Retinal pigment epithelial cell (primary cell): ENCODE results near the gene DELE1.

Experiments
- DNase-seq: peaks from one replicate; pipeline ENCODE4 v3.0.0-alpha.2; 2010; ENCODE audit warnings: low read depth
- H3K4me3 ChIP-seq: 2 replicates; pipeline ENCODE4 v1.5.1; 2011; ENCODE audit warnings: mild to moderate bottlenecking, low read length, control low read depth, moderate library complexity
- CTCF ChIP-seq: conservative IDR thresholded peaks from 2 replicates; pipeline ENCODE4 v1.5.1; 2011; ENCODE audit warnings: low read depth, low read length, control low read depth, inconsistent platforms

Gene DELE1

GRCh38 chr5:141942185-141942857 is 18.6 kb downstream of the DELE1 start:
- no peak for DNase-seq
- no peak for TF ChIP-seq CTCF
- no peak overlapping the region for H3K4me3 ChIP-seq

DNA sequence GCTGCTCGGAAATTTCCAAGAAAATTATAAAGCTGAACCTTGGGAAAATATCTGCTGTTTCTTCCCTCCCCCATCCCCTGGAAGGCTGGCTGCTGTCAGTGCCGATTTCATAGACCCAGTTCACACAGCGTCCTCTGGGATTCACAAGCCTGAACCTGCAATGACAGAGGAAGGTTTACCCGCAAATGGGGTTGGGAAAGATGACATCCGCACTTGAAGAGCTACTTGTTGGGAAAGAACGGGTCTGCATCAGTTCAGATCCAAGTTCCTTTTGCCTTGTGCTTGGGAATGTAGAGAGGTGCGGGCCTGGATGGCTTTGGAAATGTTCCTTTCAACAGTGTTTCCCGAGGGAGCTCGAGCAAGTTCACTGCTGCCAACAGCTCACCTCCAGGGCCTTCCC is 20.4 kb downstream of the DELE1 start:
- no peak overlapping the region for H3K4me3 ChIP-seq
- TF ChIP-seq CTCF, result no peak
- no peak for DNase-seq

DNA sequence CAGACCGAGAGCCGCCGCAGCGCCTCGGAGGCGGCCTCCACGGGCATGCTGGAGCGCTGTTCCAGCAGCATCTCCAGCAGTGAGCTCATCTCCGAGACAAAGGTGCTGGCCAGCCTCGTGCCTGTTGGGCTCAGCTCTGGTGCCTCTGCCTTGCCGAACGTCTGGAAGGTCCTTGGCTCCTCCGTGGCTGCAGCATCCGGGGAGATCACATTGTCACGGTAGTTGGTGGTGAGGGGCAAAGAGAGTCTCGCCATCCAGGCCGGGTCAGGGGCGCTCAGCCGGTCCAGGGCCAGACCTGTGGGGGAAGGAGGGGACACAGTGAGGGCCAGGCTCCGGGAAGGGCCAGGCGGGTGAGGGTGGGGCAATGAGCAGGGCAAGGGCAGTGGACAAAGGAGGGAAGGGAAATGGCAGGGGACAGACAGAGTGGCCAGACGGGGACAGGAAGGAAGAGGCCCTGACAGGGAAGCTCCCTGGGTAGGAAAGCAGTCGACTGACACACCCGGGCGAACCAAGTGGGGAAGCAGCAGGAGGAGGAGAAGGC is 21.9 kb downstream of the DELE1 start:
- DNase-seq, result no peak
- no peak for TF ChIP-seq CTCF
- no peak overlapping the region for H3K4me3 ChIP-seq

DNA sequence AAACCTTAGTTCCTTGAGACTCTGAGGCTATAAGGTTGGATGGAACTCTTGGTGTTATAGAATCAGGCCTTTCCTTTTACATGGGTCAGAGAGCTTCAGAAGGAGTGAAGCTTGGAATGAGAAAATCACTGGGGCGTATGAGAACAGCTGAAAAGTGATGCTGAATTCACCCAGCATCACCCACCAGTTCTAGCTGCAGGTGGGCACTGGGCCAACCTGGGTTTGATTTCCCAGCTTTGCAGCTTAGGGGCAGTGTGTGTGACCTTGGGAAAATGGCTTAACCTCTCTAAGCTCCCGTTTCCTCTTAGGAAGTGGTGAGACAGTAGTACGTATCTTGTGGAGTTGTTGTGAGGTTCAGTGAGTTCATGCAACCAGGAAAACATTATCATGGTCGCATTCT is 23.6 kb downstream of the DELE1 start:
- no peak overlapping the region for H3K4me3 ChIP-seq
- no peak for DNase-seq
- no peak for TF ChIP-seq CTCF

DNA sequence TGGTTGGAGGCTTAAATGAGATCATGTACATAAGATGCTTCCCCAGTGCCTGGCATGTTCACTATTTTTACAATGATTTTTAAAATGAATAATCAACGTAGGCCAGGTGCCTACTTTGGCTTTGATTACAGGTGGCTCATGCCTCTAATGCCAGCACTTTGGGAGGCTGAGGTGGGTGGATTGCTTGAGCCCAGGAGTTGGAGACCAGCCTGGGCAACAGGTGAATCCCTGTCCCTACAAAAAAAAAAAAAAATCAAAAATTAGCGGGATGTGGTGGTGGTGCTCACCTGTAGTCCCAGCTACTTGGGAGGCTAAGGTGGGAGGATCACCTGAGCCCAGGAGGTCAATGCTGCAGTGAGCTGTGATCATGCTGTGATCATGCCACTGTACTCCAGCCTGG is 25.1 kb downstream of the DELE1 start:
- no peak overlapping the region for H3K4me3 ChIP-seq
- DNase-seq, result no peak
- no peak for TF ChIP-seq CTCF

DNA sequence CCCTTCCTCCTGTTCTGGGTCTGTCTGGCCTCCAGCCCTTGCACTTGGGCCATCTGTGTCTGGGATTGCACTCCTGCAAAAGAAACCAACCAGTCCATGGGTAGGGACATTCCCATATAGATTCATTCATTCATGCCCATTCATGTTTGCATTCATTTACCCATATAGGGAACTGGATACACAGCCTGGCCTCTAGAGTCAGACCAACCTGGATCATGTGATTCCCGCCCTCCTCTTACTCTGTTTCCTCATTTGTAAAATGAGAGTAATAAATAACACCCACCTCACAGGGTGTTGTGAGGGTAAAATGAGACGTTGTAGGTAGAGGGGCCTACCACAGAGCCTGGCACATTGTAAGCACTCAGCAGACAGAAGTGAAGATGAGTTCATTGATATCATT is 25.8 kb downstream of the DELE1 start:
- H3K4me3 ChIP-seq, result no peak overlapping the region
- no peak for DNase-seq
- no peak for TF ChIP-seq CTCF
